GM20000 (cell line): ENCODE data around the gene SPINK9.
"Not testable (repeated sequence)": the region's sequence is repeated elsewhere in the genome, so short reads cannot be mapped to it uniquely, and the experiment has no call there.

ENCODE experiments used
- DNase-seq: peaks from one replicate; pipeline ENCODE4 v3.0.0; 2012; ENCODE audit warnings: low spot score
- CTCF ChIP-seq: IDR thresholded peaks from 2 replicates; pipeline ENCODE4 v1.5.1; 2012; ENCODE audit warnings: mild to moderate bottlenecking, control low read depth; ENCODE audit errors: extremely low read depth, missing control alignments

Gene SPINK9

GRCh38 chr5:148312153-148312552 is 23.2 kb upstream of the SPINK9 start, which contains the start of gene SPINK7:
Gene SPINK7 (plus strand): TSS chr5:148312423. CDS start chr5:148312484, 61 bp downstream.
- DNase-seq: no peak
- TF ChIP-seq CTCF: no peak

DNA sequence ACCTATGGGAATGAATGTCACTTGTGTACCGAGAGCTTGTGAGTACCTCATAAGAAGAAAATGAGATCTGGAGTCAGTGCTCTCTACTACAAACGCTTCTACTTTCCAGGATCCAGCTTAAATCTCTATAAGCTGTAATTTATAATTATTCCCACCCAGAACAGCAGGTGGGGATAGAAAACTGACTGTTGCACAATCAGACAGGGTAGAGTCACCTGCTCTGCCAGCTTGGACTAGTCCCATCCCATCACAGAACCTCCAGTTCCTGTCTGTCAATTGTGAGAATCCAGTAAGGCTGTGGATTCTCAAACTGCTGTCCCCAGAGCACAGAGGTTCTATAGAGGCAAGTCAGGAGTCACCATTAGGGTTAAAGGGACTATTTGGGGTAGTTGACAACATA is 21.2 kb upstream of the SPINK9 start:
- no peak for DNase-seq
- no peak for TF ChIP-seq CTCF

DNA sequence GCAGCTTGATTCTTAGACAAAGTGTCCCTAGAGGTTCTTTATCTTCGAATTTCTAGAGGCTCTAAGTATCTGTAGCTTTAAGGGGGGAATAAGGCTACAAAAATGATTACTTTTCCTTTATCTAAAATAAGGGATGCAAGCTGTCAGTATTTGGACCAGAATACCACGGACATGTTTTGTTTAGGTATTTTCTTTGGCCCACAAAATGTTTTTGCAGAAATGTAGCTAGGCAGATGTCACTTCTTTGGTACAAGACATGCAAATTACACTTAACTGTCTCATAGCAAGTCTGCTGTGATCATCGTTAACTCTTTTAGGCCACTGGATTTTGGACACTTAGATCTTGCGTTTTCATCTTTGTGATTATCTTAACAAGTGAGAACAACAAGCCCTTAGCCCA is 20.6 kb upstream of the SPINK9 start:
- TF ChIP-seq CTCF: no peak
- DNase-seq: no peak

GRCh38 chr5:148320011-148320963 is 15.1 kb upstream of the SPINK9 start:
- not testable (repeated sequence) for DNase-seq

DNA sequence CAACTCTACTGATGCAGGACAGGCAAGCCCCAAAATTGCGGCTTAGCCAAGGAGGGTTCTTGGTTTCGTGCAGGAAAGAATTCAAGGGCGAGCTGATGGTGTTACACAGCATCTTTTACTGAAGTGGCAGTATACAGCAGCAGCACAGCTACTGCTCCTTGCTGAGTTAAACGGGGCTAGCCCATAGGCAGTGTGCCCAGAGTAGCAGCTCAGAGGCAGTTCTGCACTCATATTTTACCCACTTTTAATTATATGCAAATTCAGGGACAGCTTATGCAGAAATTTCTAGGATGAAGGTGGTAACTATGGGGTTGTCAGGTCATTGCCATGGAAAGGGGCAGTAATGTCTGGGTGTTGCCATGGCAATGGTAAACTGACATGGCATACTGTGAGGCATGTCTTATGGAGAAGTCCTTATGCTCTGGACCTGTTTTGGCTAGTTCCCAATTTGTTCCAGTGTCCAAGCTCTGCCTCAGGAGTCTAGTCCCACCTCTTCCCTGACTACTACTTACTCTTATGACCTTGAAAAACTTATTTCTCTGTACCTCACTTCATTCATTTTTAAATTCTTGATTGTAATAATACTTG is 2.0 kb upstream of the SPINK9 start:
- no peak for DNase-seq
- TF ChIP-seq CTCF: no peak

GRCh38 chr5:148336704-148337435 is 1.5 kb downstream of the SPINK9 start:
- no peak for TF ChIP-seq CTCF
- no peak for DNase-seq

GRCh38 chr5:148342371-148343045 is 7.1 kb downstream of the SPINK9 start:
- DNase-seq: no peak
- TF ChIP-seq CTCF: no peak
